B cell (primary cell): ENCODE results near the gene IQCF6. TPM values are rescaled to one million over a fixed set of nuclear protein-coding genes. Genes with fewer than 3 reads are reported as not detected.

Experiments used
- ATAC-seq: fragments of 200-7000 bp; cut with Tn5 transposase; one replicate; pipeline ENCODE4 v1.10.0; 2021; ENCODE audit warnings: low read depth, mild to moderate bottlenecking, moderate number of reproducible peaks, moderate library complexity
- CTCF ChIA-PET: fragments of 350-600 bp; sonication (Branson Sonifier 250); formaldehyde crosslinking; loops from one replicate; lab custom pipeline; 2021; ENCODE audit warnings: antibody characterized with exemption, inconsistent platforms; lab: Charles Lee
- POLR2A ChIA-PET: fragments of 350-600 bp; sonication (Branson Sonifier 250); formaldehyde crosslinking; loops from one replicate; lab custom pipeline; 2021; ENCODE audit warnings: antibody characterized with exemption; lab: Charles Lee
- DNase-seq: peaks from one replicate; pipeline ENCODE4 v3.0.0; 2013
- H2AFZ ChIP-seq: 2 replicates; pipeline ENCODE4 v1.6.1; 2012; ENCODE audit warnings: mild to moderate bottlenecking, low read depth, low read length; ENCODE audit not compliant: insufficient read depth, poor library complexity, severe bottlenecking
- H3K27ac ChIP-seq, 2 donors: 1 replicate in 1 of 2; 2 replicates in 1 of 2; pipeline ENCODE4 v1.5.1; 2012 to 2013; ENCODE audit warnings: low read length in 2 of 2, mild to moderate bottlenecking in 2 of 2, moderate library complexity in 1 of 2
- H3K27me3 ChIP-seq, 4 experiments: fragments of 200-600 bp in 1 of 4; sonication (generic) in 1 of 4; replicated peaks in 1 of 4; 1 replicate in 2 of 4; 2 replicates in 2 of 4; pipeline versions ENCODE4 v1.6.1 to v1.7.0; 2013 to 2016; ENCODE audit warnings: low read length in 3 of 4, mild to moderate bottlenecking in 2 of 4, mixed read lengths in 1 of 4, moderate library complexity in 1 of 4; ENCODE audit not compliant: insufficient read depth in 4 of 4, control insufficient read depth in 3 of 4; ENCODE audit errors: control extremely low read depth in 1 of 4
- H3K36me3 ChIP-seq, 2 experiments: replicated peaks in 1 of 2; 1 replicate in 1 of 2; 2 replicates in 1 of 2; pipeline versions ENCODE4 v1.6.1 to v1.7.1; 2013; ENCODE audit warnings: low read length in 1 of 2; ENCODE audit not compliant: insufficient read depth in 2 of 2, control insufficient read depth in 1 of 2; ENCODE audit errors: control extremely low read depth in 1 of 2, extremely low read depth in 1 of 2
- H3K4me1 ChIP-seq, 2 donors: fragments of 200-600 bp in 1 of 2; sonication (generic) in 1 of 2; 1 replicate in 1 of 2; 2 replicates in 1 of 2; pipeline versions ENCODE4 v1.5.1 to v1.6.1; 2013 to 2017; ENCODE audit warnings: low read length in 2 of 2; ENCODE audit not compliant: control insufficient read depth in 2 of 2, insufficient read depth in 2 of 2
- H3K4me2 ChIP-seq: replicated peaks from 2 replicates; pipeline ENCODE3; 2012; ENCODE audit warnings: mild to moderate bottlenecking, low read depth, low read length; ENCODE audit not compliant: poor library complexity, severe bottlenecking
- H3K4me3 ChIP-seq, 5 experiments: fragments of 200-600 bp in 1 of 5; sonication (generic) in 1 of 5; 1 replicate in 3 of 5; 2 replicates in 2 of 5; pipeline versions ENCODE4 v1.5.1 to v1.7.0; 2011 to 2016; ENCODE audit warnings: low read length in 4 of 5, mild to moderate bottlenecking in 4 of 5, low read depth in 2 of 5, control low read depth in 1 of 5, moderate library complexity in 1 of 5; ENCODE audit not compliant: insufficient read depth in 1 of 5; ENCODE audit errors: control extremely low read depth in 1 of 5, extremely low read depth in 1 of 5
- H3K79me2 ChIP-seq: fragments of 200-600 bp; sonication (generic); one replicate; pipeline ENCODE4 v1.6.0; 2016; ENCODE audit warnings: low read length; ENCODE audit not compliant: control insufficient read depth, insufficient read depth
- H3K9ac ChIP-seq: fragments of 200-600 bp; sonication (generic); 2 replicates; pipeline ENCODE4 v1.6.1; 2017; ENCODE audit warnings: mild to moderate bottlenecking, low read length, moderate library complexity
- H3K9me3 ChIP-seq, 3 donors: one replicate each; pipeline versions ENCODE4 v1.6.1 to v1.7.1; 2013; ENCODE audit warnings: low read length in 2 of 3; ENCODE audit not compliant: control insufficient read depth in 2 of 3, insufficient read depth in 1 of 3; ENCODE audit errors: control extremely low read depth in 1 of 3
- H4K20me1 ChIP-seq: 2 replicates; pipeline ENCODE4 v1.6.0; 2012; ENCODE audit warnings: mild to moderate bottlenecking, low read length; ENCODE audit not compliant: insufficient read depth, control insufficient read depth, poor library complexity, severe bottlenecking
- H3K27ac Mint-ChIP-seq: one replicate; pipeline ENCODE4 v1.8.0; 2021; ENCODE audit warnings: mixed read lengths
- H3K27me3 Mint-ChIP-seq: one replicate; pipeline ENCODE4 v1.8.0; 2021; ENCODE audit warnings: mixed read lengths
- H3K4me1 Mint-ChIP-seq: one replicate; pipeline ENCODE4 v1.8.0; 2021; ENCODE audit warnings: mixed read lengths
- H3K4me3 Mint-ChIP-seq: one replicate; pipeline ENCODE4 v1.8.0; 2021; ENCODE audit warnings: mixed read lengths
- H3K9me3 Mint-ChIP-seq: one replicate; pipeline ENCODE4 v1.8.0; 2022; ENCODE audit warnings: mixed read lengths; ENCODE audit not compliant: insufficient read depth
- CTCF ChIP-seq: fragments of 200-600 bp; IDR thresholded peaks from one replicate; pipeline ENCODE4 v1.8.0; 2022; ENCODE audit warnings: antibody characterized with exemption, mild to moderate bottlenecking
- EZH2 ChIP-seq: IDR thresholded peaks from 2 replicates; pipeline ENCODE4 v1.6.1; 2012; ENCODE audit warnings: borderline replicate concordance, low read depth, mild to moderate bottlenecking, moderate library complexity, low read length; ENCODE audit not compliant: insufficient read depth, poor library complexity, severe bottlenecking
- WGBS: methylation state at CpG from one replicate; pipeline ENCODE4 v1.1.5; 2013; ENCODE audit warnings: missing lambda C conversion rate; ENCODE audit not compliant: insufficient coverage; 5-methylcytosine and 5-hydroxymethylcytosine counted together
- intact Hi-C: fragments of 100-400 bp; cut with micrococcal nuclease; formaldehyde crosslinking; loops from one replicate; pipeline ENCODE4 v1.10.0; 2022
- polyA plus RNA-seq: library from polyadenylated mRNA; depleted of rRNA; stranded (reverse); fragments of >200 nt; gene quantifications from 2 replicates; pipeline ENCODE4 v1.2.3, GENCODE V29; 2012
- total RNA-seq, 2 donors: library from RNA; stranded (reverse); fragments of 120-200 nt in 1 of 2; gene quantifications; 1 replicate in 1 of 2; 2 replicates in 1 of 2; pipeline versions ENCODE4 v1.2.3 to v1.2.4, GENCODE V29; 2013 to 2022

Gene IQCF6
- total and polyA plus RNA-seq, 2 donors (not counting 1 experiment from before 2014, with no cell fraction given), result not detected

- Histone ChIP-seq H3K4me1 (no peaks in the 10 kb centered on the region), H2AFZ (no peak overlapping the region), H4K20me1 (no peaks in the 10 kb centered on the region), H3K27ac (no peak overlapping the region), H3K79me2 (no peaks in the 10 kb centered on the region), H3K9me3 (peaks cover 0 to 3% (median 1%) of the 10 kb centered on the region in 3 donors), H3K36me3 (no peaks in the 10 kb centered on the region), H3K4me2 (no peak overlapping the region), H3K4me3 (no peak overlapping the region), H3K27me3 (peaks cover 0 to 4% (median 1%) of the 10 kb centered on the region in 4 experiments), H3K9ac (no peak overlapping the region)
- Mint-ChIP-seq H3K4me1 (no peaks in the 10 kb centered on the region), H3K4me3 (no peak overlapping the region), H3K27ac (no peak overlapping the region), H3K27me3 (peaks cover 55% of the 10 kb centered on the region), H3K9me3 (no peaks in the 10 kb centered on the region)
- no peak for TF ChIP-seq EZH2
- no peak for TF ChIP-seq CTCF
- ChIA-PET POLR2A (no interaction called here), CTCF (no interaction called here)
- no peak for ATAC-seq
- intact Hi-C loops, result no loop called here
- no peak for DNase-seq
- no CpG with 5 or more reads among the region's 2 CpGs for WGBS
Observed at GRCh38 chr3:51735950-51736349, 43.1 kb downstream of the IQCF6 start.

GRCh38 chr3:51735039-51735438, 44.0 kb downstream of the IQCF6 start:
- H3K27ac Mint-ChIP-seq, result no peak overlapping the region
- H3K9ac ChIP-seq, result no peak overlapping the region
- H3K9me3 Mint-ChIP-seq, result no peaks in the 10 kb centered on the region
- peaks cover 51% of the 10 kb centered on the region for H3K27me3 Mint-ChIP-seq
- no peak overlapping the region for H3K4me3 ChIP-seq
- H2AFZ ChIP-seq, result no peak overlapping the region
- peaks cover 0 to 2% (median 0%) of the 10 kb centered on the region in 4 experiments for H3K27me3 ChIP-seq
- ChIA-PET CTCF (no interaction called here), POLR2A (no interaction called here)
- no peak overlapping the region for H3K4me2 ChIP-seq
- H3K36me3 ChIP-seq, result no peaks in the 10 kb centered on the region
- ATAC-seq (no peak), DNase-seq (no peak)
- TF ChIP-seq EZH2 (no peak), CTCF (no peak)
- no peaks in the 10 kb centered on the region for H3K4me1 Mint-ChIP-seq
- peaks cover 0 to 3% (median 1%) of the 10 kb centered on the region in 3 donors for H3K9me3 ChIP-seq
- H3K79me2 ChIP-seq, result no peaks in the 10 kb centered on the region
- H4K20me1 ChIP-seq, result no peaks in the 10 kb centered on the region
- H3K4me3 Mint-ChIP-seq, result no peak overlapping the region
- no peaks in the 10 kb centered on the region for H3K4me1 ChIP-seq
- intact Hi-C loops, result no loop called here
- no CpG with 5 or more reads among the region's 3 CpGs for WGBS
- H3K27ac ChIP-seq, result no peak overlapping the region
